DOHH2 (cell line): ENCODE results near the gene JOSD1.

ENCODE experiments used
- CTCF ChIP-seq: fragments of 200-600 bp; sonication (generic); IDR thresholded peaks from one replicate; pipeline ENCODE4 v1.5.1; 2014; ENCODE audit warnings: antibody characterized with exemption, mild to moderate bottlenecking, low read depth, low read length; ENCODE audit not compliant: poor library complexity, severe bottlenecking
- EZH2phosphoT487 ChIP-seq: fragments of 200-600 bp; sonication (generic); IDR thresholded peaks from 2 replicates; pipeline ENCODE4 v1.6.1; 2017; ENCODE audit warnings: borderline replicate concordance, mild to moderate bottlenecking, antibody characterized with exemption, low read length, moderate library complexity, mixed read lengths

DNA sequence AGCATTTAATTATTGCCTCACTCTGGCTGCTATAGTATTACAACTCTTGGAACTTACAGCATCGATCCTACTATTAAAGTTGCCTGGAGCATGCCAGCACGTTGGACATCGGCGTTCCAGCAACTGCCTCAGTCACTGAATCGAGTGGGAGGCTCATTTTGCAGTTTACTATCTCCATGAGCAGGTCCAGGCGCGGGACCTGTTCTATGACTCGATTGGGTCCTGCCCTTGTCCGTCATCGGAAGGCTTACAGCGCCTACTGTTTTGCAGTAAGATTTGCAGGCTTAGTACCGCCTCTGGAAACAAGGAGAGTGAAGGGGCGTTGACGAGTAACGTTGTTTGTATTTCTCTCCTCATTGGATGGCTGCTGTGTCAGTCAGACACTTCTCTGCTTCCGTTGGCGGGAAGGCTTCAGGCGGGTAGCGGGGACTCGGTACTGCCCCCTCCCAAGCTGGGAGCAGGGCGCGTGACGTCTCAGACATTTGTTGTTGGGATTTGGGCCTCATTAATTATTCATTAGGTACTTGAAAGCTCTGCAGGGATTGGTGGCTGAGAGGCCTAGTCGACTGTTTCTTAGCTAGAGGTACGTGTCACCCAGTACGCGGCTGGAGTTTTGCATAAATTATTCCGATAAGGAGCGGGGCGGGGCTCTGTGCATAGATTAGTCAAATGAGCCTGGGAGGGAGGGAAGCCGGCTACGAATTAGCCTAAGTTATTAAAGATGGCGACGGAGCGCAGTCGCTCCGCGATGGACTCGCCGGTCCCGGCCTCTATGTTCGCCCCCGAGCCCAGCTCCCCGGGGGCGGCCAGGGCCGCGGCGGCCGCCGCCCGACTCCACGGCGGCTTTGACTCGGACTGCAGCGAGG, 4.7 kb upstream of the JOSD1 start, which contains the start of gene GTPBP1:
- TF ChIP-seq CTCF (no peak), EZH2phosphoT487 (no peak)
